Lower lobe of right lung (tissue), 2 donors: ENCODE measurements around the gene PRRT1. TPM values are rescaled to one million over a fixed set of nuclear protein-coding genes. Genes with fewer than 3 reads are reported as not detected.

Experiments used
- ATAC-seq, 2 donors: fragments of 200-7000 bp; cut with Tn5 transposase; one replicate each; pipeline ENCODE4 v1.9.1; 2020 to 2022; ENCODE audit warnings: mild to moderate bottlenecking in 2 of 2, moderate library complexity in 2 of 2
- DNase-seq: peaks from one replicate; pipeline ENCODE4 v3.0.0-alpha.2; 2020
- H3K27ac ChIP-seq: fragments of 200-600 bp; one replicate; pipeline ENCODE4 v1.8.0; 2022
- H3K27me3 ChIP-seq: fragments of 200-600 bp; one replicate; pipeline ENCODE4 v1.8.0; 2022; ENCODE audit warnings: low read depth
- H3K36me3 ChIP-seq: fragments of 200-600 bp; one replicate; pipeline ENCODE4 v1.8.0; 2022; ENCODE audit warnings: mild to moderate bottlenecking
- H3K4me1 ChIP-seq: fragments of 200-600 bp; one replicate; pipeline ENCODE4 v1.8.0; 2022
- H3K4me3 ChIP-seq: fragments of 200-600 bp; one replicate; pipeline ENCODE4 v1.8.0; 2022; ENCODE audit warnings: mild to moderate bottlenecking
- H3K9me3 ChIP-seq: fragments of 200-600 bp; one replicate; pipeline ENCODE4 v1.8.0; 2022
- intact Hi-C: fragments of 100-400 bp; cut with DNase I; formaldehyde crosslinking; loops from one replicate; pipeline ENCODE4 v1.11.0; 2022
- total RNA-seq: library from RNA; stranded (reverse); fragmentation: NEBNext Ultra II Directional; extraction: Animal tissue kit (Norgen Biotek cat#: 25700); gene quantifications from one replicate; pipeline ENCODE4 v1.2.1, GENCODE V29; 2021
- TF ChIP-seq, protein P1 (sequence below): fragments of 200-600 bp; IDR thresholded peaks from one replicate; pipeline ENCODE4 v1.8.0; 2022; ENCODE audit warnings: antibody characterized with exemption, mild to moderate bottlenecking
- donor health status: DM: no; HTN: yes; CAD: no; lungs with severe emphysema.

The PRRT1 gene
- total RNA-seq, 1 donor from 2014 or later, result 1.2 TPM

DNA sequence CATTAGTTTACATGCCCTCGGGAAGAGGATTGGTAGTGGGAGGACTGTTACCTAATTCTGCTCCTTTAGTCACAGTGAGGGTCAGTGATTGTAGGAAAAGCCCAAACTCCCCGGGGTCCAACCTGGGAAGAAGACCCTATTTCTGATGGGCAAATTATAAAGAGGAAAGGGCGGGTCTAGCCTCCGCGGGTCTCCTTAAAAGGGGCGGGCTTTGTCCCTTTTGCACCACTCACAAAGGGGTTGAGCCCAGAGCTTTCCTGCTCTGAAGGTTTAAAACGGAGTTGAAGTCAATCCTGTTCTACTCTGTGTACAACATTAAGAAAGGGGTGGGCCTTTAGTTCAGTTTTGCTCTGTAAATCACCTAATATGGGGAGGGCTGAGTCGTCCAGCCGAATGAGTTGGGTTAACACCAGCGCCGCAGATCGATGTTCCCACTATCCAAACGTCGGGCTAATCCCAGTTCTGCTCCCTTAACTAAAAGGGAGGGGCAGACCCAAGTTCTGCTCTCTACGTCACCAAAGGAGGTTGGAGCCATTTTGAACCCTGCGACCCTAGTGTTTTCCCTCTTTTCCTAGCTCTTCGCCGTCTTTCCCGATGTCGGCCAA is 25.5 kb upstream of the PRRT1 start:
- intact Hi-C loops, result no loop called here
- TF ChIP-seq, protein P1, sequence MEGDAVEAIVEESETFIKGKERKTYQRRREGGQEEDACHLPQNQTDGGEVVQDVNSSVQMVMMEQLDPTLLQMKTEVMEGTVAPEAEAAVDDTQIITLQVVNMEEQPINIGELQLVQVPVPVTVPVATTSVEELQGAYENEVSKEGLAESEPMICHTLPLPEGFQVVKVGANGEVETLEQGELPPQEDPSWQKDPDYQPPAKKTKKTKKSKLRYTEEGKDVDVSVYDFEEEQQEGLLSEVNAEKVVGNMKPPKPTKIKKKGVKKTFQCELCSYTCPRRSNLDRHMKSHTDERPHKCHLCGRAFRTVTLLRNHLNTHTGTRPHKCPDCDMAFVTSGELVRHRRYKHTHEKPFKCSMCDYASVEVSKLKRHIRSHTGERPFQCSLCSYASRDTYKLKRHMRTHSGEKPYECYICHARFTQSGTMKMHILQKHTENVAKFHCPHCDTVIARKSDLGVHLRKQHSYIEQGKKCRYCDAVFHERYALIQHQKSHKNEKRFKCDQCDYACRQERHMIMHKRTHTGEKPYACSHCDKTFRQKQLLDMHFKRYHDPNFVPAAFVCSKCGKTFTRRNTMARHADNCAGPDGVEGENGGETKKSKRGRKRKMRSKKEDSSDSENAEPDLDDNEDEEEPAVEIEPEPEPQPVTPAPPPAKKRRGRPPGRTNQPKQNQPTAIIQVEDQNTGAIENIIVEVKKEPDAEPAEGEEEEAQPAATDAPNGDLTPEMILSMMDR, result no peak
- Histone ChIP-seq H3K27me3 (no peaks in the 10 kb centered on the region), H3K9me3 (no peaks in the 10 kb centered on the region), H3K36me3 (peaks cover 22% of the 10 kb centered on the region), H3K4me1 (peaks cover 45% of the 10 kb centered on the region), H3K27ac (peak overlapping the region; percentile 94), H3K4me3 (peak overlapping the region; percentile 76)
- peak; percentile 16 to 28 for ATAC-seq
- no peak for DNase-seq

DNA sequence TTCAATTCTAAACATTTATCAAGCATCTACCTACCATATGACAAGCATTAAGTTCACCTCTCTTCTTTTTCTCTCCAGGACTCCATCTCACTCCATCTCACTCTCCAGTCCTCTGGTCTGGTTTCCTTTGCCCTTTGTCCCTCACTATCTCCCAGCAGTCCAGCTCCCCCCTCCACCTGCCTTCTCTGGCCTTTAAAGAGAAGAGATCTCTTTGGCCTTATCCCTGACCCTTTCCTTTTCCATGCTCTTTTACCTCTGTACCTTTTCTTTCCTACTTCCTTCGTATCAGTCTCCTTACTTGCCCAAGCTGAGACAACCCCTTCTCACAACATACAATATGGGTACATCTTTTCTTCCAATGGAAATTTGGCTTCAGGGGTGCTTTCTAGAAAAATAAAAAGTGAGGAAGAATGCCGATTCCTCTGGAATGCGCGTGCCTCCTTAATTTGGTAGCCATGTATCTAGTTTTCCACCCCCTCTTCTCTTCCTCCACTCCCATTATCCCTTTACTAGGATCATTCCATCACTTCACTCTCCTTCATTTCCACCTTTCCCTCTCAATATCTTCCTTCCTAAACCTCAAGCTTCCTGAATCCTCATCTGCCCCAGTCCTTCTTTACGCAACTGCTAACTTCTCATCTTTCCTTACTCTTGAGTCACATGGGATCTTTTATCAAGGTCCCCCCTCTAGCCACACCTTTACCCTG is 24.9 kb upstream of the PRRT1 start:
- Histone ChIP-seq H3K36me3 (peaks cover 22% of the 10 kb centered on the region), H3K4me1 (peaks cover 45% of the 10 kb centered on the region), H3K27ac (peak overlapping the region; percentile 94), H3K9me3 (no peaks in the 10 kb centered on the region), H3K4me3 (peak overlapping the region; percentile 76), H3K27me3 (no peaks in the 10 kb centered on the region)
- DNase-seq (no peak), ATAC-seq (peak in 1 of 2 donors; percentile 0)
- intact Hi-C loops, result no loop called here
- TF ChIP-seq, protein P1, result no peak

DNA sequence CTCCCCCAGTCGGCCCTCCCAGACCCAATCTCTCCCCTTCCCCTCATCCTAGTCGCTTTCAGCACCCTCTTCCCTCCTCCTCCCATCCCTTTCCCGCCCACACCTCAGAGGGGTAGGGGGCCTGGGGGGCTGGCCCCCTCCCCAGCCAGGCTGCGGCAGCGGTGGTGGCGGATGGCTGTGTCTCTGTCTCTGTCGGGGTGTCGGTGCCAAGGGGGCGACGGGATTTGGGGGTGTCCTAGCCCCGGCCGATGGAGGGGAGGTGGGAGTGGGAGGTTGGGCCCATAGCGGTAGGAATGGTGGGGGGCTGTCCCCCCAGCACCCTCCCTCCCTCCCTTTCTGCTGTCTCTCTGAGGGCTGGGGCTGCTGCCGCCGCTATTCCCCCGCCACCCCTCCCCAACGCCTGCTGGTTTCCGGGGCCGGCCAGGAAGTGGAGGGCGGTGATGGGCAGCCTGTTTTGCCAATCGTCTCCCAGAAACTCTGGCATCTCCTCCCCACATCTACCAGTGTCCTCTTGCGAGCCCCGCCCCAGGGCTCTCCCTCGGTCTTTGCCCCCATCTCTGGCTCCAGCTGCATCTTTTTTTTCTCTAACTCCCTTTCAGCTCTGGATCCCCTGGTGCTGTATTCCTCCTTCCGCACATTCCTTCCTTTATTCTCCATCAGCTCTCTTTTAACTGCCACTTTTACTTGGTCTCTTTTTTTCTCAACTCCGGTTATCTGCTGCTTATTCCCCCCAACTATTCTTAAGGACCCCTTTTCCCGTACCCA is 24.2 kb upstream of the PRRT1 start, which contains the start of gene AGPAT1:
AGPAT1 (minus strand) TSS at position 374 of the 765 bp plus-strand sequence. CDS start 4,588 bp downstream, outside the sequence.
- intact Hi-C loops, result no loop called here

DNA sequence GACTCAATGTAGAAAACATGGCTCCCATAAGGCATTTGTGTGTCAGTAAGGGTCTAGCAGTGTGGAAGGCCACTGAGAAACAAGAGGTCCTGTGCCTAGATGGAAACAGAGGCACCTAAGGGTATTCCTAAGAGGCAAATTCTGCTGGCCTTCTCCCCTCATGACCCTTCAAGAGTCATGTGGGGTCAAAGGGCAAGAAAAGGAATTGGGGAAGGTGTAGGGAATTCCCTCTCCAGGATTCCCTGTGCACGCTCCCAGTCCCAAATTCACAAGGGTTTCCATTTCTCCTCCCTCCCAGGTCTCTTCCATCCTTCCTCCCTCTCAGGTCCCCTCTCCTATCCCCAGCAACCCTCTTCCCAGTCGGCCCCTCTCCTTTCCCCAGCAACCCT is 23.6 kb upstream of the PRRT1 start:
- H3K9me3 ChIP-seq, result no peaks in the 10 kb centered on the region
- peak overlapping the region; percentile 76 for H3K4me3 ChIP-seq
- H3K36me3 ChIP-seq, result peaks cover 17% of the 10 kb centered on the region
- no peaks in the 10 kb centered on the region for H3K27me3 ChIP-seq
- no peak for ATAC-seq
- TF ChIP-seq, protein P1, result no peak
- DNase-seq, result no peak
- H3K4me1 ChIP-seq, result peaks cover 45% of the 10 kb centered on the region
- peak overlapping the region; percentile 94 for H3K27ac ChIP-seq
- intact Hi-C loops, result no loop called here

More for the DNA sequence above, 24.2 kb upstream of the PRRT1 start, which contains the start of gene AGPAT1:
- no peaks in the 10 kb centered on the region for H3K9me3 ChIP-seq
- DNase-seq (peak; percentile 96), ATAC-seq (peak; percentile 78 to 82)
- peak within 1 kb of the TSS; percentile 76 for H3K4me3 ChIP-seq
- TF ChIP-seq, protein P1, result no peak
- peaks cover 45% of the 10 kb centered on the region for H3K4me1 ChIP-seq
- H3K27ac ChIP-seq, result peak within 1 kb of the TSS; percentile 94
- H3K36me3 ChIP-seq, result peaks cover 17% of the 10 kb centered on the region
- H3K27me3 ChIP-seq, result no peaks in the 10 kb centered on the region

DNA sequence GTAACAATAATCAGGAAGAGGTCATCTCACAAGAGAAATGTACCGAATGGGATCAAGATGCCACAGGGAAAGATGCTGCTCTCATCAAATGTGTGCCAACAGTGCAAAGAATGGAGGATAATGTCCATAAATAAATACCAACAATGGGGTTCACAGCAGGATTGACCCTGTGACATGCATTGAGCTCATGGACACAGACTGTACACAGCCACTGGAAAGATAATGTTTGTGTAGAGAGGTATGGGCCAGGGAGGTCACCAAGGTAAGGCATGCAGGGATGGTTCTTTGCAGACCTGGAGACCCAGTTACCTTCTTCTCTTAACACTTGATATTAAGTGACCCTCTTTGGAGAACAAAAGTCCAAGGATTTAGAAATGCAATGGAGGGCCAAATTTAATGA is 22.7 kb upstream of the PRRT1 start:
- no peak for DNase-seq
- no peak overlapping the region for H3K27ac ChIP-seq
- H3K27me3 ChIP-seq, result no peaks in the 10 kb centered on the region
- no peak overlapping the region for H3K4me3 ChIP-seq
- ATAC-seq, result no peak
- peaks cover 37% of the 10 kb centered on the region for H3K4me1 ChIP-seq
- H3K36me3 ChIP-seq, result peaks cover 17% of the 10 kb centered on the region
- intact Hi-C loops, result no loop called here
- TF ChIP-seq, protein P1, result no peak
- H3K9me3 ChIP-seq, result no peaks in the 10 kb centered on the region
